ENCODE data around the gene PBX1. TPM values are rescaled to one million over a fixed set of nuclear protein-coding genes. Genes with fewer than 3 reads are reported as not detected.

Gene PBX1
- total and polyA plus RNA-seq, 10 of the 15 experiments (the other 5 are each of a cell fraction or from before 2014, with no cell fraction given) = 0.05 to 0.28 (median 0.11) TPM; not detected in 5

- FAIRE-seq = no peak
- no peak overlapping the region for H2AFZ ChIP-seq (ENCODE audit: control insufficient read depth, low read depth, low read length)
- ChIA-PET POLR2A (no interaction called here), RAD21 (ENCODE audit: unreplicated experiment) (no interaction called here), SMC1A (ENCODE audit: uncharacterized antibody, unreplicated experiment) (interaction anchor here (0.8 to 1.3 kb wide), 2 partner anchors 9 to 23 kb away, joined by 3 to 4 read pairs; no protein-coding TSS in a partner anchor), CTCF (interaction anchor here (1.0 kb wide), 1 partner anchor 23 kb away, joined by 6 read pairs; no protein-coding TSS in a partner anchor)
- DNase-seq (ENCODE audit: low read depth, low spot score) = no peak
- H4K20me1 ChIP-seq (ENCODE audit: control insufficient read depth, insufficient read depth) = no peaks in the 10 kb centered on the region
- no peaks in the 10 kb centered on the region for H3K27me3 ChIP-seq (replicated peaks in 1 of 2; ENCODE audit: control insufficient read depth in 2 of 2, insufficient read depth in 2 of 2, low read length in 1 of 2)
- no peaks in the 10 kb centered on the region for H3K36me3 ChIP-seq (ENCODE audit: control insufficient read depth in 2 of 2, insufficient read depth in 2 of 2, low read length in 1 of 2)
- no peaks in the 10 kb centered on the region for H3K9me3 ChIP-seq (replicated peaks; ENCODE audit: control insufficient read depth, insufficient read depth, low read length)
- ATAC-seq = no peak
- intact Hi-C loops (cut with micrococcal nuclease; ENCODE audit: unreplicated experiment) (no loop called here), in situ Hi-C loops (cut with MboI) (no loop called here)
- H3K4me2 ChIP-seq (ENCODE audit: control insufficient read depth, insufficient read depth) = no peak overlapping the region
- 28% methylated on average over 1 of the region's 1 CpG for WGBS (ENCODE audit: insufficient coverage, insufficient replicate concordance, low lambda C conversion rate, missing lambda C conversion rate)
- no peaks in the 10 kb centered on the region for H3K4me1 ChIP-seq (ENCODE audit: control insufficient read depth, insufficient read depth, low read length)
- BruUV-seq (replicated peaks) = no TSS peak
- H3K27ac ChIP-seq (ENCODE audit: control insufficient read depth, insufficient read depth) = no peak overlapping the region
- no peaks in the 10 kb centered on the region for H3K79me2 ChIP-seq (ENCODE audit: control insufficient read depth, insufficient read depth, low read length)
- no peak overlapping the region for H3K9ac ChIP-seq (ENCODE audit: control insufficient read depth, insufficient read depth, low read length)
- H3K4me3 ChIP-seq = no peak overlapping the region
- TF ChIP-seq E2F8 (IDR thresholded peaks at IDR 0.05; ENCODE audit: low read depth, partially characterized antibody) (no peak), NR2F1 (conservative IDR thresholded peaks at IDR 0.05) (no peak), KAT2A (conservative IDR thresholded peaks at IDR 0.05; ENCODE audit: control insufficient read depth, low read depth, low read length) (no peak), SUPT20H (IDR thresholded peaks at IDR 0.05; ENCODE audit: borderline replicate concordance, control insufficient read depth, low read depth, low read length) (no peak), ZBTB4 (CRISPR knock-in tag; IDR thresholded peaks at IDR 0.05) (no peak), NFYB (IDR thresholded peaks at IDR 0.05; ENCODE audit: insufficient read depth, low read depth, low read length) (no peak), PAX8 (IDR thresholded peaks at IDR 0.05) (no peak), ZNF622 (IDR thresholded peaks at IDR 0.05) (no peak), SKIL (IDR thresholded peaks at IDR 0.05; ENCODE audit: low read depth, poor library complexity, severe bottlenecking) (no peak), SIN3A (IDR thresholded peaks at IDR 0.05; ENCODE audit: low read depth, low read length) (no peak), SMAD1 (IDR thresholded peaks at IDR 0.05; ENCODE audit: low read depth, partially characterized antibody) (no peak)
- TF ChIP-seq, protein P1, sequence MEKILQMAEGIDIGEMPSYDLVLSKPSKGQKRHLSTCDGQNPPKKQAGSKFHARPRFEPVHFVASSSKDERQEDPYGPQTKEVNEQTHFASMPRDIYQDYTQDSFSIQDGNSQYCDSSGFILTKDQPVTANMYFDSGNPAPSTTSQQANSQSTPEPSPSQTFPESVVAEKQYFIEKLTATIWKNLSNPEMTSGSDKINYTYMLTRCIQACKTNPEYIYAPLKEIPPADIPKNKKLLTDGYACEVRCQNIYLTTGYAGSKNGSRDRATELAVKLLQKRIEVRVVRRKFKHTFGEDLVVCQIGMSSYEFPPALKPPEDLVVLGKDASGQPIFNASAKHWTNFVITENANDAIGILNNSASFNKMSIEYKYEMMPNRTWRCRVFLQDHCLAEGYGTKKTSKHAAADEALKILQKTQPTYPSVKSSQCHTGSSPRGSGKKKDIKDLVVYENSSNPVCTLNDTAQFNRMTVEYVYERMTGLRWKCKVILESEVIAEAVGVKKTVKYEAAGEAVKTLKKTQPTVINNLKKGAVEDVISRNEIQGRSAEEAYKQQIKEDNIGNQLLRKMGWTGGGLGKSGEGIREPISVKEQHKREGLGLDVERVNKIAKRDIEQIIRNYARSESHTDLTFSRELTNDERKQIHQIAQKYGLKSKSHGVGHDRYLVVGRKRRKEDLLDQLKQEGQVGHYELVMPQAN (conservative IDR thresholded peaks at IDR 0.05) = no peak
- TF ChIP-seq, protein P2, sequence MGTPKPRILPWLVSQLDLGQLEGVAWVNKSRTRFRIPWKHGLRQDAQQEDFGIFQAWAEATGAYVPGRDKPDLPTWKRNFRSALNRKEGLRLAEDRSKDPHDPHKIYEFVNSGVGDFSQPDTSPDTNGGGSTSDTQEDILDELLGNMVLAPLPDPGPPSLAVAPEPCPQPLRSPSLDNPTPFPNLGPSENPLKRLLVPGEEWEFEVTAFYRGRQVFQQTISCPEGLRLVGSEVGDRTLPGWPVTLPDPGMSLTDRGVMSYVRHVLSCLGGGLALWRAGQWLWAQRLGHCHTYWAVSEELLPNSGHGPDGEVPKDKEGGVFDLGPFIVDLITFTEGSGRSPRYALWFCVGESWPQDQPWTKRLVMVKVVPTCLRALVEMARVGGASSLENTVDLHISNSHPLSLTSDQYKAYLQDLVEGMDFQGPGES (IDR thresholded peaks at IDR 0.05) = no peak
Measured at GRCh38 chr1:164764333-164764732, 205.3 kb downstream of the PBX1 start.
